ENCODE measurements around the gene DUSP3.

GRCh38 chr17:43720311-43721060, 58.3 kb downstream of the DUSP3 start:
- TF ChIP-seq SIN3A (IDR thresholded peaks at IDR 0.05; ENCODE audit: borderline replicate concordance, insufficient read depth, low read length), result no peak
- no peak for TF ChIP-seq POLR2AphosphoS5 (IDR thresholded peaks at IDR 0.05; ENCODE audit: low read depth, low read length)
- TF ChIP-seq FOXP2 (optimal IDR thresholded peaks at IDR 0.05; ENCODE audit: borderline replicate concordance, extremely low read depth, extremely low read length, insufficient read depth), result no peak
- no peak for TF ChIP-seq REST (IDR thresholded peaks at IDR 0.05; ENCODE audit: insufficient read depth in 1 of 2, low read depth in 2 of 2, low read length in 2 of 2)
- no peak for TF ChIP-seq TAF1 (IDR thresholded peaks at IDR 0.05; ENCODE audit: borderline replicate concordance, insufficient read depth, low read length)

Measured in PFSK-1 (cell line).